Measurements from ENCODE around the gene MOBP.
"Not testable (repeated sequence)": the region's sequence is repeated elsewhere in the genome, so short reads cannot be mapped to it uniquely, and the experiment has no call there.

DNA sequence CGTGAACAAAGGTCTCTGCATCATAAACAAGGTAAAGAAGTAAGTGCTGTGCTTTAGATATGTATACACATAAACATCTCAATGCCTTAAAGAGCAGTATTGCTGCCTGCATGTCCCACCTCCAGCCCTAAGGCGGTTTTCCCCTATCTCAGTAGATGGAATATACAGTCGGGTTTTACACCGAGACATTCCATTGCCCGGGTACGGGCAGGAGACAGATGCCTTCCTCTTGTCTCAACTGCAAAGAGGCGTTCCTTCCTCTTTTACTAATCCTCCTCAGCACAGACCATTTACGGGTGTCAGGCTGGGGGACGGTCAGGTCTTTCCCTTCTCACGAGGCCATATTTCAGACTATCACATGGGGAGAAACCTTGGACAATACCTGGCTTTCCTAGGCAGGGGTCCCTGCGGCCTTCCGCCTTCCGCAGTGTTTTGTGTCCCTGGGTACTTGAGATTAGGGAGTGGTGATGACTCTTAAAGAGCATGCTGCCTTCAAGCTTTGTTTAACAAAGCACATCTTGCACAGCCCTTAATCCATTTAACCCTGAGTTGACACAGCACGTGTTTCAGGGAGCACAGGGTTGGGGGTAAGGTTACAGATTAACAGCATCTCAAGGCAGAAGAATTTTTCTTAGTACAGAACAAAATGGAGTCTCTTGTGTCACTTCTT lies 48.8 kb upstream of the MOBP start:
- not testable (repeated sequence) for TF ChIP-seq CTCF (conservative IDR thresholded peaks at IDR 0.05 in 1 of 2, IDR thresholded peaks at IDR 0.05 in 1 of 2; ENCODE audit: extremely low read depth in 1 of 2, insufficient read depth in 1 of 2, low read depth in 1 of 2, low read length in 2 of 2); EZH2 (IDR thresholded peaks at IDR 0.05; ENCODE audit: borderline replicate concordance, low read length)

Data from mammary epithelial cell (primary cell).